Tibial artery (tissue), 4 donors: ENCODE results near the gene ATF6.

ENCODE experiments used
- DNase-seq, 2 donors: peaks; one replicate each; pipeline ENCODE4 v3.0.0-alpha.2; 2019
- H3K27ac ChIP-seq, 2 donors: fragments of 200-600 bp; sonication (generic) in 1 of 2; 1 replicate in 1 of 2; 2 replicates in 1 of 2; pipeline ENCODE4 v1.5.1; 2018 to 2019; ENCODE audit warnings: mild to moderate bottlenecking in 1 of 2
- H3K27me3 ChIP-seq, 2 donors: fragments of 200-600 bp; sonication (generic) in 1 of 2; one replicate each; pipeline versions ENCODE4 v1.5.1 to v1.6.0; 2016 to 2019
- H3K36me3 ChIP-seq, 3 donors: fragments of 200-600 bp; sonication (generic) in 2 of 3; one replicate each; pipeline ENCODE4 v1.5.1; 2016 to 2019; ENCODE audit warnings: mild to moderate bottlenecking in 2 of 3
- H3K4me1 ChIP-seq, 4 donors: fragments of 200-600 bp; sonication (generic) in 2 of 4; 1 replicate in 3 of 4; 2 replicates in 1 of 4; pipeline ENCODE4 v1.5.1; 2016 to 2019
- H3K4me3 ChIP-seq, 2 donors: fragments of 200-600 bp; sonication (generic) in 1 of 2; 1 replicate in 1 of 2; 2 replicates in 1 of 2; pipeline ENCODE4 v1.5.1; 2018 to 2019; ENCODE audit warnings: mild to moderate bottlenecking in 2 of 2
- H3K9me3 ChIP-seq, 3 donors: fragments of 200-600 bp; sonication (generic) in 1 of 3; one replicate each; pipeline ENCODE4 v1.5.1; 2016 to 2019
- intact Hi-C: fragments of 100-400 bp; cut with DNase I; formaldehyde crosslinking; loops from one replicate; pipeline ENCODE4 v1.15.0; 2023; ENCODE audit warnings: low total_unique reads
- TF ChIP-seq, protein P1 (sequence below), 2 experiments: fragments of 200-600 bp in 1 of 2; fragments of 450-650 bp in 1 of 2; IDR thresholded peaks; one replicate each; pipeline ENCODE4 v1.5.1; 2017 to 2019; ENCODE audit warnings: antibody characterized with exemption in 2 of 2, mild to moderate bottlenecking in 1 of 2, moderate library complexity in 1 of 2

The ATF6 gene

DNA sequence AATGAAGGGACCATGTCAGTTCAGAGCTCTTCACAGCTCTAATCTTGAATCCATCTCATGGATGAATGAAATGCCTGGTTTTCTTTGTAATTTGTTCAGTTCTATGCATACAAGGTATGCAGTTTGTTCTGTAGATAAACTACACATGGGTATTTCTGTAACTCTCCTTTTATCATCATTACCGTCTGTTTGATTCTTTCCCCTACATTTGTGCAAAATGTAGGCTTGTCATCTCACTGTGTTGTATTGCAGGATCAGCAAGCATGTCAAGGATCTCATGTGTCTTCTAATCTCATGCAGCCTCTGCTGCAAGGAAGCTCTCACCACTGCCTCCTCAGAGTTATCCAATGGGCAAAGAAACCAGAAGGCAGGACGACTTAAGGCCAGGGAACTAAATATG is 178.3 kb downstream of the ATF6 start:
- H3K36me3 ChIP-seq, result peaks cover 0 to 13% (median 4%) of the 10 kb centered on the region in 3 donors
- TF ChIP-seq, protein P1, sequence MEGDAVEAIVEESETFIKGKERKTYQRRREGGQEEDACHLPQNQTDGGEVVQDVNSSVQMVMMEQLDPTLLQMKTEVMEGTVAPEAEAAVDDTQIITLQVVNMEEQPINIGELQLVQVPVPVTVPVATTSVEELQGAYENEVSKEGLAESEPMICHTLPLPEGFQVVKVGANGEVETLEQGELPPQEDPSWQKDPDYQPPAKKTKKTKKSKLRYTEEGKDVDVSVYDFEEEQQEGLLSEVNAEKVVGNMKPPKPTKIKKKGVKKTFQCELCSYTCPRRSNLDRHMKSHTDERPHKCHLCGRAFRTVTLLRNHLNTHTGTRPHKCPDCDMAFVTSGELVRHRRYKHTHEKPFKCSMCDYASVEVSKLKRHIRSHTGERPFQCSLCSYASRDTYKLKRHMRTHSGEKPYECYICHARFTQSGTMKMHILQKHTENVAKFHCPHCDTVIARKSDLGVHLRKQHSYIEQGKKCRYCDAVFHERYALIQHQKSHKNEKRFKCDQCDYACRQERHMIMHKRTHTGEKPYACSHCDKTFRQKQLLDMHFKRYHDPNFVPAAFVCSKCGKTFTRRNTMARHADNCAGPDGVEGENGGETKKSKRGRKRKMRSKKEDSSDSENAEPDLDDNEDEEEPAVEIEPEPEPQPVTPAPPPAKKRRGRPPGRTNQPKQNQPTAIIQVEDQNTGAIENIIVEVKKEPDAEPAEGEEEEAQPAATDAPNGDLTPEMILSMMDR (IDR thresholded peaks at IDR 0.05), result no peak
- H3K27me3 ChIP-seq, result no peaks in the 10 kb centered on the region
- H3K27ac ChIP-seq, result no peak overlapping the region
- DNase-seq, result no peak
- peaks cover 0 to 26% (median 7%) of the 10 kb centered on the region in 4 donors for H3K4me1 ChIP-seq
- no peak overlapping the region for H3K4me3 ChIP-seq
- intact Hi-C loops, result no loop called here
- no peaks in the 10 kb centered on the region for H3K9me3 ChIP-seq

GRCh38 chr1:161945306-161946060 is 179.4 kb downstream of the ATF6 start:
- Histone ChIP-seq H3K9me3 (no peaks in the 10 kb centered on the region), H3K4me3 (no peak overlapping the region), H3K27ac (no peak overlapping the region), H3K36me3 (peaks cover 0 to 13% (median 4%) of the 10 kb centered on the region in 3 donors), H3K27me3 (no peaks in the 10 kb centered on the region), H3K4me1 (peaks cover 0 to 37% (median 14%) of the 10 kb centered on the region in 4 donors)
- DNase-seq, result no peak
- TF ChIP-seq, protein P1 (IDR thresholded peaks at IDR 0.05), result no peak
- intact Hi-C loops, result no loop called here

DNA sequence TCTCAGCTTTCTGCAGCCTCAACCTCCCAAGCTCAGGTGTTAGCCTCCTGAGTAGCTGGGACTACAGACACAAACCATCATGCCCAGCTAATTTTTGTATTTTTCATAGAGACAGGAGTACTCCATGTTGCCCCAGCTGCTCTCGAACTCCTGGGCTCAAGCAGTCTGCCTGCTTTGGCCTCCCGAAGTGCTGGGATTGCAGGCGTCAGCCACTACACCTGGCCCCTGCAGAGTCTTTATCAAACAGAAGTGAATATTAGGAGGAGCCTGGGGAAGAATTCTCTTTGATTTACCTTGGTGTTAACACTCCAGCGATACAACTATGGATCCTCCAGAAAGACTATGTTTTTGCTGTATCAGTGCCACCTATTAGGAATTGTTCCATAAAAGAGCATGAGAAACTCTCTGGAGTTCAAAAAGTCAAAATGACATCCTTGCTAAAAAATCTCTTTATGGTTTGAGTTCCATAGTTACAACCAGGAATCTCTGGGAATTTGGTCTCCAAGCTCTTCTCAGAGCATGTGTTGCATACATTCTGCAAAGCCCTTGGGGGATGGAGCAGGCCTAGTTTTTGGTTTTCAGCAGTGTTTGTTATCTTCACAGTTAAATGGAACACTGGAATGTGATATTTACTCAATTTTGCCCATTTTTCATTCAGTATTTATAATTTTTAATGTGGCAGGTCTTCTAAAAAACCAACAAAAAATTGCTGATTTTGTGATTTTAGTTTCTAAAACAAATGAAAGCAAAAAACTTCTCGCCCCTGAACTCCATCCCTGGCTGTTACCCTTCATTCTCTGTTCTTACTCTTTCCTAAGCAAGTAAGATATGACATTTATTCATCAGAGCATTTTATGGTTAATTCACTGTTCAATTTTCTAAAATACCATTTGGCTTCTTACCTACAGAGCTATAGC is 180.2 kb downstream of the ATF6 start:
- H3K4me1 ChIP-seq, result peaks cover 0 to 42% (median 14%) of the 10 kb centered on the region in 4 donors
- no peak for DNase-seq
- peaks cover 0 to 13% (median 4%) of the 10 kb centered on the region in 3 donors for H3K36me3 ChIP-seq
- H3K9me3 ChIP-seq, result no peaks in the 10 kb centered on the region
- no peak overlapping the region for H3K27ac ChIP-seq
- intact Hi-C loops, result no loop called here
- no peaks in the 10 kb centered on the region for H3K27me3 ChIP-seq
- H3K4me3 ChIP-seq, result no peak overlapping the region
- TF ChIP-seq, protein P1 (IDR thresholded peaks at IDR 0.05), result no peak

GRCh38 chr1:161948435-161948834 is 182.3 kb downstream of the ATF6 start:
- Histone ChIP-seq H3K36me3 (peaks cover 0 to 4% (median 0%) of the 10 kb centered on the region in 3 donors), H3K27me3 (no peaks in the 10 kb centered on the region), H3K9me3 (no peaks in the 10 kb centered on the region), H3K27ac (no peak overlapping the region), H3K4me1 (peaks cover 0 to 44% (median 14%) of the 10 kb centered on the region in 4 donors), H3K4me3 (no peak overlapping the region)
- intact Hi-C loops, result no loop called here
- TF ChIP-seq, protein P1 (IDR thresholded peaks at IDR 0.05), result no peak
- DNase-seq, result no peak

DNA sequence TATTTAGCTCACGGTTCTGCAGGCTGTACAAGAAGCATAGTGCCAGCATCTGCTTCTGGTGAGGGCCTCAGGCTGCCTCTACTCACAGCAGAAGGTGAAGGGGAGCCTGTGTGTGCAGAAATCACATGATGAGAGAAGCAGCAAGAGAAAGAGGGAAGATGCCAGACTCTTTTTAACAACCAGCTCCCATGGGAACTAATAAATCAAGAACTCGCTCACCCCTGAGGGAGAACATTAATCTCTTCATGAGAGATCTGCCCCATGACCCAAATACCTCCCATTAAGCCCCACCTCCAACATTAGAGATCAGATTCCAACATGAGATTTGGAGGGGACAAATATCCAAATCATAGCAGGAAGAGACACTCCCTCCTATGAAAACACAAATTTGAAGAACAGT is 183.4 kb downstream of the ATF6 start:
- intact Hi-C loops, result no loop called here
- H3K36me3 ChIP-seq, result peaks cover 0 to 2% (median 0%) of the 10 kb centered on the region in 3 donors
- H3K27ac ChIP-seq, result no peak overlapping the region
- TF ChIP-seq, protein P1 (IDR thresholded peaks at IDR 0.05), result no peak
- H3K9me3 ChIP-seq, result no peaks in the 10 kb centered on the region
- no peak overlapping the region for H3K4me3 ChIP-seq
- DNase-seq, result no peak
- no peaks in the 10 kb centered on the region for H3K27me3 ChIP-seq
- peaks cover 0 to 55% (median 14%) of the 10 kb centered on the region in 4 donors for H3K4me1 ChIP-seq
